ENCODE measurements around the gene SLC6A9. TPM values are rescaled to one million over a fixed set of nuclear protein-coding genes. Genes with fewer than 3 reads are reported as not detected.
A peak's percentile ranks its signal among the peaks of the same experiment; 100 is the strongest.

Gene SLC6A9
- total RNA-seq (2021; fragmentation: NEBNext Ultra II Directional; extraction: Animal tissue kit (Norgen Biotek cat#: 25700)) (24.1 and 24.2 TPM in 2 replicates), polyA plus RNA-seq (2011; rRNA removed) (20.2 and 34.5 TPM in 2 replicates), polyA minus RNA-seq (2011; rRNA and poly(A)+ RNA removed) (25.8 and 33.4 TPM in 2 replicates)
- polyA plus RNA-seq (2011; cell fraction: cytosol; rRNA removed): 13.2 TPM
- polyA plus RNA-seq (2011; cell fraction: nucleus; rRNA removed): 48.7 TPM
- 16.1 to 23.0 TPM (median 21.5 TPM) in 4 replicates for polyA plus RNA-seq (2012, experiment 1 of 2)
- polyA plus RNA-seq (2012, experiment 2 of 2): 17.6 TPM
- polyA plus RNA-seq (2013, experiment 1 of 2): 14.5 TPM
- polyA plus RNA-seq (2013, experiment 2 of 2): 14.6 TPM
- polyA minus RNA-seq (2011; cell fraction: cytosol; rRNA and poly(A)+ RNA removed): 17.4 TPM
- polyA minus RNA-seq (2011; cell fraction: nucleus; rRNA and poly(A)+ RNA removed): 23.0 TPM
- long read RNA-seq, experiment 1, partial matches to known transcripts: 4 of 18 reads
- long read RNA-seq, experiment 1, other reads (novel, unspliced or antisense): 14 of 18 reads
- long read RNA-seq, experiment 2, partial matches to known transcripts: 0 of 4 reads
- long read RNA-seq, experiment 2, other reads (novel, unspliced or antisense): 4 of 4 reads

DNA sequence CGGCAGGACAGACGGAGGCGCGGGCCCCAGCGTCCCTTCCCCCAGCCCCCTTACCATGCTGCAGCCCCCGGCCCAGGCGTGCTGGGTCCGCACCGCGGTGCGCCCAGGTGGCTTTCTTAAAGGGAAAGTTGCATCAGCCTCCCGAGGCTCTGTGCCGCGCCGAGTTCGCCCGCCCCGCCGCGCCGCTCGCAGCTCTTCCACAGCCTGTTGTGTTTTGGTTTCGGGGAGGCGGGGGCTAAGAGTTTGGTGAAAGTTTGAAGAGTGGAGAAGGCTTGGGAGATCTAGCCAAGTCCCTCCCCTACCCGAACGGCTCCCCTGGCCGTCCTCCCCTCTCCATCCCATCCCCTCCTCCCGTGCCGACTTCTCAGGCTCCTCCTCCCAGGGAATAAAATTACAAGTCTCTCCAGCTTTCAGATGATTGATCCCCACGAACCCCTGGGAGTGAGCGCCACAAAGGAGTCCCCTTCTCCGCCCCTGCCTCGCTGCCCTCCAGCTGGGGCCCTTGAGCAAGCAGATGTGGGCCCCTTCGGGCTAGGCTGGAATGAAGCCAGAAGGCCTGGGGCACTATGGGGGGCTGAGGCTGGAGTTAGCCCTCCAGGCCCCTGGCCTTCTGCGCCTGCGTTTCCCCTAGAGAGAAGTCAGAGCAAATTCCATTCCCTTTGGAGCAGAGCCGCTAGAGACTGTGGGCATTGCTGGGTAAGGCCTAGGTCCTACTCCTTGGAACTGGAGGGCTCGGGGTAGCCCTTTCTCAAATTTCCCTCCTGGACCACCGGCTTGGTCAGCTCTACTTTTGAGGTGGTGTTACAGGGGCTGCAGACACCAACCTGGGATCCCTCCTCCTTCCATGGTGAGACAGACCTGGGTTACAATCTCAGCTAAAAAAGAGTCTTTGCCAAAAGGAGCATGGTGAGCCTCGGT lies at the start of gene SLC6A9:
TSS of gene SLC6A9 (minus strand) at position 211 of the 918 bp plus-strand sequence. CDS start 7,185 bp downstream, outside the sequence.
- FAIRE-seq (no peak), DNase-seq (ENCODE audit: low read depth in 1 of 2, low spot score in 2 of 2) (peak; percentile 47 to 79)
- Histone ChIP-seq H3K27me3 (replicated peaks in 1 of 4; ENCODE audit: control insufficient read depth in 3 of 4, extremely low read depth in 1 of 4, insufficient read depth in 3 of 4, low read length in 3 of 4) (no peaks in the 10 kb centered on the region), H4K91ac (replicated peaks; ENCODE audit: insufficient read length, low read length) (peak within 1 kb of the TSS; percentile 81), H3K9me3 (ENCODE audit: insufficient read depth in 2 of 2, low read depth in 1 of 2, low read length in 1 of 2) (no peaks in the 10 kb centered on the region), H3K14ac (ENCODE audit: insufficient read length) (no peak within 1 kb of the TSS), H2BK120ac (replicated peaks; ENCODE audit: low read depth, low read length) (no peak within 1 kb of the TSS), H3K23me2 (ENCODE audit: low read depth, low read length) (peaks cover 4% of the 10 kb centered on the region; the same call in 1 of the 2 replicates), H2AK5ac (ENCODE audit: low read depth, low read length) (peak within 1 kb of the TSS; percentile 68; the same call in 1 of the 2 replicates), H3K27ac (ENCODE audit: low read depth, low read length) (peak within 1 kb of the TSS; percentile 73; the same call in 1 of the 2 replicates), H2BK12ac (ENCODE audit: low read depth, low read length) (0 out of 2 replicates have a peak within 1 kb of the TSS, but pooled peaks have one; percentile 13), H3K56ac (replicated peaks; ENCODE audit: insufficient read length, low read depth, low read length) (peak within 1 kb of the TSS; percentile 95), H3K4me2 (ENCODE audit: insufficient read depth in 1 of 2, low read depth in 2 of 2, low read length in 2 of 2) (peak within 1 kb of the TSS; percentile 66 to 97), H2BK5ac (ENCODE audit: low read depth, low read length) (peak within 1 kb of the TSS; percentile 91; the same call in 1 of the 2 replicates), H2BK20ac (ENCODE audit: low read length) (no peak within 1 kb of the TSS), H3K4me1 (replicated peaks in 1 of 4; ENCODE audit: control insufficient read depth in 3 of 4, insufficient read depth in 4 of 4, low read length in 3 of 4) (peaks cover 13 to 28% (median 15%) of the 10 kb centered on the region in 4 experiments), H3K4ac (replicated peaks; ENCODE audit: insufficient read length, low read depth, low read length) (peak within 1 kb of the TSS; percentile 24), H3K79me1 (ENCODE audit: low read depth, low read length) (peaks cover 5% of the 10 kb centered on the region), H3K18ac (ENCODE audit: extremely low read depth, low read length) (peak within 1 kb of the TSS; percentile 98), H2BK15ac (ENCODE audit: low read length) (peak within 1 kb of the TSS; percentile 29), H4K8ac (ENCODE audit: extremely low read depth, insufficient read depth, low read length) (peak within 1 kb of the TSS; percentile 90), H3K4me3 (ENCODE audit: extremely low read depth in 1 of 4, insufficient read depth in 2 of 4, low read depth in 3 of 4, low read length in 4 of 4) (peak within 1 kb of the TSS; percentile 78 to 96 (median 86)), H3K36me3 (ENCODE audit: control insufficient read depth in 2 of 4, insufficient read depth in 4 of 4, low read length in 3 of 4) (no peaks in the 10 kb centered on the region), H3K9ac (replicated peaks in 1 of 4; ENCODE audit: extremely low read depth in 1 of 4, low read depth in 3 of 4, low read length in 3 of 4) (peak within 1 kb of the TSS; percentile 70 to 82 (median 76)), H3K79me2 (ENCODE audit: control insufficient read depth in 1 of 2, insufficient read depth in 2 of 2, low read length in 2 of 2) (peaks cover 0 to 24% of the 10 kb centered on the region in 2 experiments; a peak in 2 of 4 replicates), H2AFZ (ENCODE audit: low read length) (no peak within 1 kb of the TSS; the same call in 1 of the 2 replicates), H3K23ac (ENCODE audit: insufficient read length) (no peak within 1 kb of the TSS), H4K5ac (ENCODE audit: insufficient read length, low read depth, low read length) (peak within 1 kb of the TSS; percentile 73), H4K20me1 (replicated peaks in 1 of 2; ENCODE audit: control insufficient read depth in 1 of 2, insufficient read depth in 2 of 2, low read length in 2 of 2) (peaks cover 3 to 6% of the 10 kb centered on the region in 2 experiments)
- WGBS, 2 experiments (ENCODE audit: extremely low coverage in 1 of 2, insufficient coverage in 1 of 2, insufficient read length in 1 of 2, insufficient replicate concordance in 2 of 2, low coverage in 1 of 2, low lambda C conversion rate in 2 of 2, missing lambda C conversion rate in 1 of 2): 6% methylated on average over 36 of the region's 40 CpGs; no CpG with 5 or more reads in 1 of the 2 experiments
- ChIA-PET POLR2A (ENCODE audit: partially characterized antibody) (interaction anchor here (0.5 to 26.2 kb wide), 22 partner anchors 11 to 1022 kb away, joined by 3 to 544 read pairs (median 4); partner anchors contain the start of genes ARTN, RNU5D-1 and ST3GAL3), CTCF (ENCODE audit: partially characterized antibody) (interaction anchor here (0.6 to 13.5 kb wide), 7 partner anchors 15 to 101 kb away, joined by 3 to 239 read pairs (median 68); partner anchors contain the start of genes CCDC24 and DPH2)
- TF ChIP-seq POLR2AphosphoS5 (IDR thresholded peaks at IDR 0.05; ENCODE audit: low read depth, low read length): peak; percentile 45; the same call in 1 of the 2 replicates
- TF ChIP-seq SUZ12 (IDR thresholded peaks at IDR 0.05; ENCODE audit: low read length): no peak
- TF ChIP-seq TEAD4 (IDR thresholded peaks at IDR 0.05; ENCODE audit: low read depth, low read length): 0 out of 2 replicates have a peak, but pooled peaks have one; percentile 3
- TF ChIP-seq SP1 (IDR thresholded peaks at IDR 0.05; ENCODE audit: low read depth, low read length): no peak
- TF ChIP-seq HDAC6 (IDR thresholded peaks at IDR 0.05; ENCODE audit: low read depth, low read length): no peak
- TF ChIP-seq RAD21 (IDR thresholded peaks at IDR 0.05 in 1 of 2, conservative IDR thresholded peaks at IDR 0.05 in 1 of 2; ENCODE audit: low read depth in 2 of 2, low read length in 2 of 2): no peak
- TF ChIP-seq PHF8 (conservative IDR thresholded peaks at IDR 0.05; ENCODE audit: low read depth, low read length): peak; percentile 53; the same call in 1 of the 2 replicates

All from H1 (cell line).